CD14-positive monocyte (primary cell): ENCODE measurements around the gene CELSR1. TPM values are rescaled to one million over a fixed set of nuclear protein-coding genes. Genes with fewer than 3 reads are reported as not detected.
A peak's percentile ranks its signal among the peaks of the same experiment; 100 is the strongest.

ENCODE experiments used
- DNase-seq, 3 donors: peaks; one replicate each; pipeline ENCODE4 v3.0.0-alpha.2; 2011 to 2022
- H2AFZ ChIP-seq: 2 replicates; pipeline ENCODE4 v1.6.0; 2012; ENCODE audit warnings: mild to moderate bottlenecking, low read depth, low read length, inconsistent platforms; ENCODE audit not compliant: insufficient read depth, poor library complexity, severe bottlenecking
- H3K27ac ChIP-seq, 2 donors: 1 replicate in 1 of 2; 2 replicates in 1 of 2; pipeline ENCODE4 v1.5.1; 2012 to 2013; ENCODE audit warnings: low read length in 2 of 2, control low read depth in 1 of 2, inconsistent platforms in 1 of 2, low read depth in 1 of 2, mild to moderate bottlenecking in 1 of 2
- H3K27me3 ChIP-seq, 2 donors: one replicate each; pipeline versions ENCODE4 v1.6.0 to v1.6.1; 2011 to 2013; ENCODE audit warnings: low read length in 2 of 2; ENCODE audit not compliant: control insufficient read depth in 2 of 2, insufficient read depth in 2 of 2
- H3K36me3 ChIP-seq, 2 donors: replicated peaks in 1 of 2; 1 replicate in 1 of 2; 2 replicates in 1 of 2; pipeline versions ENCODE4 v1.5.1 to v1.6.1; 2012 to 2013; ENCODE audit warnings: low read length in 2 of 2, control low read depth in 1 of 2, inconsistent platforms in 1 of 2, mild to moderate bottlenecking in 1 of 2; ENCODE audit not compliant: insufficient read depth in 2 of 2, control insufficient read depth in 1 of 2
- H3K4me1 ChIP-seq, 2 donors: 1 replicate in 1 of 2; 2 replicates in 1 of 2; pipeline versions ENCODE4 v1.5.1 to v1.6.1; 2012 to 2013; ENCODE audit warnings: low read length in 2 of 2, control low read depth in 1 of 2, inconsistent platforms in 1 of 2, mild to moderate bottlenecking in 1 of 2, moderate library complexity in 1 of 2; ENCODE audit not compliant: insufficient read depth in 2 of 2, control insufficient read depth in 1 of 2
- H3K4me2 ChIP-seq: replicated peaks from 2 replicates; pipeline ENCODE3; 2012; ENCODE audit warnings: low read length, moderate library complexity, mild to moderate bottlenecking; ENCODE audit not compliant: poor library complexity, severe bottlenecking; ENCODE audit errors: extremely low read depth
- H3K4me3 ChIP-seq, 3 experiments: fragments of 200-600 bp in 1 of 3; sonication (generic) in 1 of 3; replicated peaks in 1 of 3; 1 replicate in 2 of 3; 2 replicates in 1 of 3; pipeline ENCODE4 v1.5.1; 2011 to 2013; ENCODE audit warnings: low read length in 3 of 3, mild to moderate bottlenecking in 3 of 3, control low read depth in 2 of 3, low read depth in 2 of 3, inconsistent platforms in 1 of 3, moderate library complexity in 1 of 3
- H3K79me2 ChIP-seq: 2 replicates; pipeline ENCODE4 v1.6.0; 2012; ENCODE audit warnings: mild to moderate bottlenecking, control low read depth, inconsistent platforms, low read length, moderate library complexity; ENCODE audit not compliant: insufficient read depth
- H3K9ac ChIP-seq: 2 replicates; pipeline ENCODE4 v1.6.0; 2017; ENCODE audit warnings: low read length, mild to moderate bottlenecking; ENCODE audit not compliant: insufficient read depth, poor library complexity, severe bottlenecking
- H3K9me3 ChIP-seq, 2 donors: replicated peaks in 1 of 2; 1 replicate in 1 of 2; 2 replicates in 1 of 2; pipeline versions ENCODE4 v1.5.1 to v1.6.1; 2012 to 2013; ENCODE audit warnings: low read length in 2 of 2, control low read depth in 1 of 2; ENCODE audit not compliant: control insufficient read depth in 1 of 2, insufficient read depth in 1 of 2
- H4K20me1 ChIP-seq: 2 replicates; pipeline ENCODE4 v1.6.0; 2012; ENCODE audit warnings: mild to moderate bottlenecking, low read length, control low read depth, moderate library complexity; ENCODE audit not compliant: insufficient read depth
- H3K27ac Mint-ChIP-seq, 7 donors: one replicate each; pipeline ENCODE4 v1.8.0; 2020; ENCODE audit warnings: mild to moderate bottlenecking in 7 of 7, mixed read lengths in 7 of 7, moderate library complexity in 6 of 7, inconsistent platforms in 2 of 7
- H3K27me3 Mint-ChIP-seq, 3 donors: one replicate each; pipeline ENCODE4 v1.8.0; 2021 to 2022; ENCODE audit warnings: low read depth in 3 of 3, mild to moderate bottlenecking in 3 of 3, mixed read lengths in 3 of 3, moderate library complexity in 3 of 3, inconsistent platforms in 1 of 3
- H3K36me3 Mint-ChIP-seq, 2 donors: one replicate each; pipeline ENCODE4 v1.8.0; 2020; ENCODE audit warnings: mixed read lengths in 2 of 2, inconsistent platforms in 1 of 2, mild to moderate bottlenecking in 1 of 2
- H3K4me1 Mint-ChIP-seq: one replicate; pipeline ENCODE4 v1.8.0; 2020; ENCODE audit warnings: mild to moderate bottlenecking, mixed read lengths
- H3K4me3 Mint-ChIP-seq, 2 donors: one replicate each; pipeline ENCODE4 v1.8.0; 2020; ENCODE audit warnings: mild to moderate bottlenecking in 2 of 2, mixed read lengths in 2 of 2, moderate library complexity in 1 of 2
- H3K9me3 Mint-ChIP-seq, 7 donors: one replicate each; pipeline ENCODE4 v1.8.0; 2020 to 2022; ENCODE audit warnings: mixed read lengths in 7 of 7, mild to moderate bottlenecking in 6 of 7, moderate library complexity in 6 of 7, inconsistent platforms in 2 of 7
- CTCF ChIP-seq: fragments of 200-600 bp; IDR thresholded peaks from one replicate; pipeline ENCODE4 v1.8.0; 2022; ENCODE audit warnings: antibody characterized with exemption, mild to moderate bottlenecking
- WGBS: methylation state at CpG from one replicate; pipeline ENCODE4 v1.1.5; 2013; ENCODE audit warnings: missing lambda C conversion rate; ENCODE audit not compliant: insufficient coverage; 5-methylcytosine and 5-hydroxymethylcytosine counted together
- intact Hi-C, 2 donors: fragments of 100-400 bp; cut with micrococcal nuclease; formaldehyde crosslinking; loops; one replicate each; pipeline versions ENCODE4 v1.15.0 to v1.15.1; 2023
- polyA plus RNA-seq, 3 donors: library from polyadenylated mRNA; depleted of rRNA in 1 of 3; unstranded in 2 of 3; stranded (reverse) in 1 of 3; fragments of 300-500 nt in 2 of 3; fragments of >200 nt in 1 of 3; fragmentation: Illumina TruSeq in 2 of 3; gene quantifications; 1 replicate in 2 of 3; 2 replicates in 1 of 3; pipeline ENCODE4 v1.2.3, GENCODE V29; 2012 to 2021

CELSR1 gene
- polyA plus RNA-seq, 3 donors: 0.16 TPM; not detected in 2

GRCh38 chr22:46560696-46561295 lies 23.4 kb upstream of the CELSR1 start:
- peak overlapping the region; percentile 39 for H3K4me2 ChIP-seq

More at GRCh38 chr22:46560696-46561295, 23.4 kb upstream of the CELSR1 start:
- H3K27me3 Mint-ChIP-seq: peaks cover 0 to 5% (median 2%) of the 10 kb centered on the region in 3 donors
- no peak for DNase-seq
- H3K36me3 Mint-ChIP-seq: peaks cover 0 to 2% of the 10 kb centered on the region in 2 donors
- no peak for TF ChIP-seq CTCF
- peaks cover 4 to 21% (median 8%) of the 10 kb centered on the region in 7 donors for H3K9me3 Mint-ChIP-seq
- H3K27ac ChIP-seq: no peak overlapping the region
- H3K4me3 Mint-ChIP-seq: peak overlapping the region; percentile 12 to 73
- H3K27ac Mint-ChIP-seq: peak overlapping the region in 3 of 7 donors; percentile 33 to 88 (median 67)
- WGBS: 33% methylated on average over 3 of the region's 14 CpGs
- intact Hi-C loops: loop anchor here (5.0 to 10.0 kb wide), 2 partner anchors 62 to 124 kb away; partner anchors contain the start of gene GRAMD4 (in 1 of the 2)
- H3K27me3 ChIP-seq: no peaks in the 10 kb centered on the region
- peaks cover 6% of the 10 kb centered on the region for H3K79me2 ChIP-seq
- H3K9me3 ChIP-seq: peaks cover 0 to 6% of the 10 kb centered on the region in 2 donors
- peak overlapping the region; percentile 79 for H2AFZ ChIP-seq
- H3K9ac ChIP-seq: no peak overlapping the region
- H4K20me1 ChIP-seq: no peaks in the 10 kb centered on the region
- no peaks in the 10 kb centered on the region for H3K36me3 ChIP-seq
- peaks cover 34 to 40% of the 10 kb centered on the region in 2 donors for H3K4me1 ChIP-seq
- no peak overlapping the region for H3K4me3 ChIP-seq
- H3K4me1 Mint-ChIP-seq: peaks cover 36% of the 10 kb centered on the region
